GM18870 (cell line): ENCODE data around the gene SRCAP.

Experiments
- ATAC-seq: cut with Tn5 transposase; IDR thresholded peaks from one replicate; pipeline ENCODE4 v1.9.1; 2021; ENCODE audit warnings: moderate library complexity; ENCODE audit not compliant: unreplicated experiment

Gene SRCAP

DNA sequence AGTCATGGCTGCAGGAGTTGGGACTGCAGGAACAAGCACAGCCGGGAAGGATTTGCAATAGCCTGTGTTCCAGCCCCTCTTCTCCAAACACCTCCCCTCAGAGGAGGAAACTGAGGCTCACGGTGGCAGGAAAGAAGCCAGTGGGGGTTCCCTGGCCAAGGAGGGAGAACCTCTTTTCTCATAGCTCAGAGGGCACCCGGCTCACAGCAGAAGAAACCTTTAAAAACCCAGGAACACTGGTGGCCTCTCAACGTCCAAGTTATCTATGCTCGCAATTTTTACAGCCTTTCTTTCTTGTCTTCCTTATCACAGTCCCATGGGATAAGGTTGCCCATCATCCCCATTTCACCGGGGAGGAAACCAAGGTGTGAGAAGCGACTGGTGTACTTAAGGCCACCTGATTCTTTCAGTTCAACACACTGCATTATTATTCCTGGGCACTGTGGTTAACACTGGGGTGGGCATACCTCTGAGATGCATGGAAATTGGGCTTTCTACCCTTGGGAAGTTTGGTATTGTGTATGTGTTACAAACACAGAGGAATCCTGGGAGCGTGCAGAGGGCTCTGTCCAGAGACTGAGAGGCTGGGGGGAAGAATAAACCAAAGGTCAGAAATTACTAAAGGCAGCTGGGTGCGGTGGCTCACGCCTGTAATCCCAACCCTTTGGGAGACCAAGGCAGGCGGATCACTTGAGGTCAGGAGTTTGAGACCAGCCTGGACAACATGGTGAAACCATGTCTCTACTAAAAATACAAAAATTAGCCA is 88.8 kb downstream of the SRCAP start:
- no peak for ATAC-seq
